Gastroesophageal sphincter (tissue), 3 donors: ENCODE data around the gene CASTOR2.
"Not testable (repeated sequence)": the region's sequence is repeated elsewhere in the genome, so short reads cannot be mapped to it uniquely, and the experiment has no call there.

ENCODE experiments used
- POLR2A ChIP-seq, 2 donors: fragments of 450-650 bp; IDR thresholded peaks; one replicate each; pipeline ENCODE4 v1.6.1; 2017; ENCODE audit warnings: antibody characterized with exemption in 2 of 2, mild to moderate bottlenecking in 2 of 2, moderate library complexity in 1 of 2
- TF ChIP-seq, protein P1 (sequence below), 4 experiments: fragments of 200-600 bp in 2 of 4; fragments of 450-650 bp in 2 of 4; sonication (generic) in 1 of 4; IDR thresholded peaks; one replicate each; pipeline ENCODE4 v1.5.1; 2017 to 2019; ENCODE audit warnings: antibody characterized with exemption in 4 of 4, mild to moderate bottlenecking in 2 of 4, moderate library complexity in 2 of 4

DNA sequence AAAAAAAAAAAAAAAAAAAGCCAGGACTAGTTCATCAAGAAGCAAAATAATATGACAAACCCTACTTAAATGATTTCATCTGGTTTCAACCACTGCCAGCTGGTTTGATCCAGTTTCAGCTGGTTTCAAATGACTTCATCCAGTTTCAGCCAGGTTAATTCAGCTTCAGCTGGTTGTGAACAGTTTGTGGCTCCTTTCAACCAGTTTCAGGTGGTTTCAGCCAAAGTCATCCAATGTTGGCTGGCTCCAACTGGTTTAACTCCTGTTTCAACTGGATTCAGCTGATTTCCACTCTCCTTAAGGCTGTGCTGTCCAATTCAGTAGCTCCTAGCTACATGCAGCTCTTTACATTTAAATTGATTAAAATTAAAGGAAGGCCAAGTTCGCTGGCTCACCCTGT, 37.5 kb upstream of the CASTOR2 start:
- TF ChIP-seq, protein P1, sequence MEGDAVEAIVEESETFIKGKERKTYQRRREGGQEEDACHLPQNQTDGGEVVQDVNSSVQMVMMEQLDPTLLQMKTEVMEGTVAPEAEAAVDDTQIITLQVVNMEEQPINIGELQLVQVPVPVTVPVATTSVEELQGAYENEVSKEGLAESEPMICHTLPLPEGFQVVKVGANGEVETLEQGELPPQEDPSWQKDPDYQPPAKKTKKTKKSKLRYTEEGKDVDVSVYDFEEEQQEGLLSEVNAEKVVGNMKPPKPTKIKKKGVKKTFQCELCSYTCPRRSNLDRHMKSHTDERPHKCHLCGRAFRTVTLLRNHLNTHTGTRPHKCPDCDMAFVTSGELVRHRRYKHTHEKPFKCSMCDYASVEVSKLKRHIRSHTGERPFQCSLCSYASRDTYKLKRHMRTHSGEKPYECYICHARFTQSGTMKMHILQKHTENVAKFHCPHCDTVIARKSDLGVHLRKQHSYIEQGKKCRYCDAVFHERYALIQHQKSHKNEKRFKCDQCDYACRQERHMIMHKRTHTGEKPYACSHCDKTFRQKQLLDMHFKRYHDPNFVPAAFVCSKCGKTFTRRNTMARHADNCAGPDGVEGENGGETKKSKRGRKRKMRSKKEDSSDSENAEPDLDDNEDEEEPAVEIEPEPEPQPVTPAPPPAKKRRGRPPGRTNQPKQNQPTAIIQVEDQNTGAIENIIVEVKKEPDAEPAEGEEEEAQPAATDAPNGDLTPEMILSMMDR (IDR thresholded peaks at IDR 0.05): not testable (repeated sequence)
- not testable (repeated sequence) for TF ChIP-seq POLR2A (IDR thresholded peaks at IDR 0.05)
